Measurements from ENCODE around the gene MTERF4.

The MTERF4 gene

DNA sequence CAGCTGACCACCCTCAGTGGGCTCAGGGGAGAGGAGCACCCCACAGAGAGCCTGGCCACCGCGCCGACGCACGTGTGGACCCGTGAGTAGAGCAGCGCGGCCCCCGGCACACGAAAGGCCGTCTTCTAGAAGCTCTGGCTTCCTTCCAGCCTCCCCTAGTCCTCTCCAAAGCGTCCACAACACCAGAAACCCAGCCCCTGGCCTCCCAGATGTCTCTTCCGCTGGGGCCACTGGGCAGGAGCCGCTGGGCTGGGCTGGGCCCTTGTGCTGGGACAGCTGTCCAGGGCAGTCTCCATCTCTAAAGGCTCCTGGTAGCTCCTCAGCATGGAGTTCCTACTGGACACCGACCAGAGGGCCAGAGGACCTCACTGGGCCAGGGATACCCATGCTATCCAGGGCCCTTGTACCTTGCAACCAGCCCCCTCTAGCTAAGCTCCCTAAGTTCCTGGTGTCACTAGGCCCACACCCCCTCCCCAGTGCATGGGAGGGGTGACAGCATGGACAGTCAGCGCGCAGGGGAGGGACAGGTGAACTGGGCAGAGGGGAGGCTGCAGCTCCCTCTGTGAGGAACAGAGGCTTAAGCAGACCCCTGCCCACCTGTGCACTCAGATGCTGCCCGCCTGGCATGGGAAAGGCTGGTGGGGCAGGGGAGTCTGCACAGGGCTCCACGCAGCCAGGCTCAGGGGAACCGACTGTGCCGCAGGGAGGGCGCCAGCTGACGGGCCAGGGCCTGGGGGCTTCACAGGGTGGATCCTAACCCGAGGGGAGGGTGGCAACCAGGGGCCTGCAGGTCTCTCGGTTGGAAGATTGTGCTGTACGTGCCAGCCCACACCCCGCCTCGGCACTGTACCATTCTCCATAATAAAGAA lies 32.9 kb downstream of the MTERF4 start:
- DNase-seq = no peak

DNA sequence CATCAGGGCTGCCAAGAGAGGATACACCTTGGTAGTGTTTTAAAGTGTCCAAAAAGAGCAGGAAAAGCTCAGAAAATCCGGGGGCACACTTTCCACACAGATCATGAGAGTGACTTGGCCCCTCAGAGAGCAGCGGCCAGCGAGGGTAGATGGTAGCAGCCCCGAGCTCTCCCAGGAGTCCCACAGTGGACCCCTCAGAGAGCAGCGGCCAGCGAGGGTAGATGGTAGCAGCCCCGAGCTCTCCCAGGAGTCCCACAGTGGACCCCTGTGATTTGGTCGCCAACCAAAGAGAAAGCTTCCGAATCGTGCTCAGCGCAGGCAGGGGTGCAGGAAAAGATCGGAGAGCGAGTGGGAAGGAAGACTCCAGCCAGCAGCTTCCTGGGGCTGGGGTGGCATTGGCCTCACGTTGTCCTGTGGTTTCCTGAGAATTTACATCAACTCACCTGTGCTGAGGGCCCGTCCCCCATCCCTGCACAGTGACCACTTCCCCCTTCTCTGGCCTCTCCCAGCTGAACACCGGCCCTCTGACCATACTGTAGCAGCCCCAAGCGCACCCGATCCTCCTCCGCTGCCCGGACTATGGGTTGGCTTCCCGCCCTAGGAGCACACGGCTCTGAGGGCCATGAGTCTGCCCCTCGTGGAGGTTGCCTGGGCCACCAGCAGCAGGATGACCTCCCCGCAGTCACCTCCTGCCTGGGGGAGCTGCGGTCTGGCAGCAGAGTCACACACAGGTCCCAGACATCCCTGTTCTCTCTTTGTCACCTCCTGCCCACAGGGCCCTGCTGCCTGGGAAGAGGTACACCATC lies 33.7 kb downstream of the MTERF4 start:
- no peak for DNase-seq

DNA sequence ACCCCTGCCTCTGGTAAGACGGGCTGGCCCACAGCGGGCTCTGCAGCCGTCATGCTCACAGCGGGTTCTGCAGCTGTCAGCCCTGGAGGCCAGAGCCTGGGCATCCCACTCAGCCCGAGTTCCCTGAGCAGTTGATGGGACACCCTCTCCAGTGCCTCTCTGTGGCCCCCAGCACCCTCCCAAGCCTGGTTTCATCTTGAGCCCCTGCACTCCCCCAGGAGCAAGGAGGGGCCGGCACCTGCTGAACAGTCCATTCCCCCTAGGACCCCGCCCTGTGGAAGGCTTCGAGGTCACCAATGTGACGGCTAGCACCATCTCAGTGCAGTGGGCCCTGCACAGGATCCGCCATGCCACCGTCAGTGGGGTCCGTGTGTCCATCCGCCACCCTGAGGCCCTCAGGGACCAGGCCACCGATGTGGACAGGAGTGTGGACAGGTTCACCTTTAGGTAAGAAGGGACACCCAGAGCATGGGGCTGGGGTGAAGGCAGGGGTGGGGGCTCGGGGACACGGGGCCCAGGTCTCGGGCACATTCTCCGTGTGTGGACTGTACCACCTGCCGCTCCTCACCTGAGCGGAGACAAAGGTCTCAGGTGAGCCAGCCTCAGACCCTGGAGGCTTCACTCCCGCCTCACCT lies 34.5 kb downstream of the MTERF4 start:
- DNase-seq = no peak

DNA sequence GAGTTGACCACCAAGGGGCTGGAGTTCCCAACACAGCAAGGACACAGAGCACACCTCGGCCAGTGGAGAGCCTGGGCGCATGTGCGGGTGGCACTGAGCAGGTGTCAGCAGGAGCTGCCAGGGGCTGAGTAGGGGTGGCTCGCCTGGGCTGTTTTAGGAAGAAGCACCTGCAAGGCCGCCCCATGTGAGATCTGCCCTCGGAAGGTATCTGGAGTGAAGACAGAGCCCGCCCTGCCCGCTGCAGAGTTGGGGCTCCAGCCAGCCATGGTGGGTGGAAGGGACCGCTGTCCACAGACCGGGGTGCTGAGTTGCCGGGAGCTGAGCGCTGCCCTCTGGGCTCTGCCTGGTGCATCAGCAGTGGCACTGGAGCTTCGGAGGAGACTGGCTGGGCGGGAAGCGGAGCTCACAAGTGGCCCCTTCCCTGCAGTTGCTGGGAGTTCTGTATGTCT lies 35.2 kb downstream of the MTERF4 start:
- no peak for DNase-seq

DNA sequence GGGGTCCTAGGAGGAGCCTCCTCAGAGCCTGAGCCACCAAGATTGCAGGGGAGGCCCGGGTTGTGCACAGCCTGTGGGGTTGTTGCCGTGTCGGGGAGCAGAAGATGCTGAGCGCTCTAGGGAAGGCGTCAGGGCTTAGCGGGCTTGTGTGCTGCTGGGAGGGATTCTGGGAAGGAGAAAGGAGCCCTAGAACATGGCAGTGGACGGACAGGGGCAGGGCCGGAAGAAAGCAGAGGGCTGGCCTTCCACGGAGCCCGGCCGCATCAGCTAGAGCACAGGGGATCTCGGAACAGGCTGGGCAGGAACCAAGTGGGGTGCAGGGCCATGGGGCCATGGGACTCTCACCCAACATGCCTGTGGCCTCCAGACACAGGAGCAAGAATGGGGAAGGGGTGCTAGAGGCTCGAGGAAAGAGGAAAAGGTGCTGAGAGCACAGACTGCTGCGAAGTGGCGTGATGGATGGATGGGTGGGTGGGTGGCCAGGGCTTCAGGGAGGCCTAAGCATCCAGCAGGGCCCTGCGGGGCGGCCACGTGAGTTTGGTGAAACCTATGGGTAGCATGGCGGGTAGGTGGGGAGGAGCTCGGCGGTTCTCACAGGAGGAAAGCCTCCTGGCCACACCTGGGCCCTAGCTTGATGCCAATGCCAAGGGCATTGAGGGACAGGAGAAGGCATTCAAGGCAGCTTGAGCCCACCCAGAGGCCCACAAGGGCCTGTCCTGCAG lies 35.8 kb downstream of the MTERF4 start:
- DNase-seq = no peak

DNA sequence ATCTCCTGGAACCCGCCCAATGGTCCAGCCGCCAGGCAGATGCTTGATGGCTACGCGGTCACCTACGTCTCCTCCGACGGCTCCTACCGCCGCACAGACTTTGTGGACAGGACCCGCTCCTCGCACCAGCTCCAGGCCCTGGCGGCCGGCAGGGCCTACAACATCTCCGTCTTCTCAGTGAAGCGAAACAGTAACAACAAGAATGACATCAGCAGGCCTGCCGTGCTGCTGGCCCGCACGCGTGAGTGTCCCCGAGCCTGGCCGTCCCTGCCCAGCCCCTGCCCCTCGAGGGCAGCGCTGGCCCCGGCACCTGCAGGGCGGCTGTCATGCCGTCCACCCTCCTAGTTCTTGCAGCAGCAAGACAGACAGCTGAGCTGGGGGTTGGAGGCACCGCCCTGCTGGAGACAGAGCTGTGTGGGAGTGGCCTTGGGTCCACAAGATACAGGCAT lies 36.7 kb downstream of the MTERF4 start:
- no peak for DNase-seq

DNA sequence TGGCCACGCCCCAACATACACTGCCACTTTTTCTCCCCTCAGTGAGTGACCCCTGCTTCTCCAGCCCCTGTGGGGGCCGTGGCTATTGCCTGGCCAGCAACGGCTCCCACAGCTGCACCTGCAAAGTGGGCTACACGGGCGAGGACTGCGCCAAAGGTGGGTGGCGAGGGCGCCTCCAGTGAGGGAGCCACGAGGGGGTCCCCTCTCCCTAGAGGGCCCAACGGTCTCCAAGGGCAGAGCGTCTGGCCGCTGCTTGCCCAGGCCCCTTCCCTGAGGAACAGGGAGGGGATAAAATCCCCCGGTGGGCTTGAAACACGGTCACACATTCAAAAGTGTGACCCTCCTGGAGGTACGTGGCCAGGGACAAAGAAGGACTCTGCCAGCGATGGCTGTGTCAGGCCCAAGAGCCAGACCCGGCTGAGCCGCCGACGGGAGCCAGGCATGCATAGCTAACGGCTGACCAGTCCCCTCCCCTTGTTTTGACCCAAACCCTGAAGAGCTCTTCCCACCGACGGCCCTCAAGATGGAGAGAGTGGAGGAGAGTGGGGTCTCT lies 37.2 kb downstream of the MTERF4 start:
- no peak for DNase-seq

DNA sequence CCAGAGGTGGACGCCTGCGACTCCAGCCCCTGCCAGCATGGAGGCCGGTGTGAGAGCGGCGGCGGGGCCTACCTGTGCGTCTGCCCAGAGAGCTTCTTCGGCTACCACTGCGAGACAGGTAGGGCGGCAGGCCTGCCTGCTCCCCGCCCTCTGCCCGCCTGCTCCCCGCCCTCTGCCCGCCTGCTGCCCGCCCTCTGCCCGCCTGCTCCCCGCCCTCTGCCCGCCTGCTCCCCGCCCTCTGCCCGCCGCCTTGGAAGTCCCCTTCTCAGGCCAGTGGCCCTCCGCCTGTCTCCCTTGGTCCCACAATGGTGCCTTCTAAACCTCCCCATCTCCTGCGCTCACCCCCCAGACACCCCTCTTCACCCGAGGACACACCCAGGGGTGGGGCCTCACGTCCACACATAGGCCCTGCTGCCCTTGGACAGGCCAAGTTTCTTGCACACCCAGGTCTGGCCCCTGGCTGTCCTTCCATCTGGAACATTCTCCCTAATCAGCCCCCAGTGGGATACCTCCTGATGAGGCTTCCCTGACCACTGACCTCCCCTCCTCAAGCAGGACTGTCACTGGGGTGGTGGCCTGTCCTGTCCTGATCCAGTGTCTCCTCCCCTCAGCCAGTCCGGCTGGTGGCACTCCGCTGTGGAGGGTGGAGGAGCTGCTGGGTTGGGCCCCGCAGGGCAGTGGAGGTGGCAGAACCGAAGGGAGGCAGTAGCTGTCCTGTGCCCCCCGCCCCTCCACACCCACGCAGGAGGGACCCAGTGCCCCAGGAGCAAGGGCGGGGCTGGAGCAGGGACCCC lies 37.9 kb downstream of the MTERF4 start:
- DNase-seq = no peak

DNA sequence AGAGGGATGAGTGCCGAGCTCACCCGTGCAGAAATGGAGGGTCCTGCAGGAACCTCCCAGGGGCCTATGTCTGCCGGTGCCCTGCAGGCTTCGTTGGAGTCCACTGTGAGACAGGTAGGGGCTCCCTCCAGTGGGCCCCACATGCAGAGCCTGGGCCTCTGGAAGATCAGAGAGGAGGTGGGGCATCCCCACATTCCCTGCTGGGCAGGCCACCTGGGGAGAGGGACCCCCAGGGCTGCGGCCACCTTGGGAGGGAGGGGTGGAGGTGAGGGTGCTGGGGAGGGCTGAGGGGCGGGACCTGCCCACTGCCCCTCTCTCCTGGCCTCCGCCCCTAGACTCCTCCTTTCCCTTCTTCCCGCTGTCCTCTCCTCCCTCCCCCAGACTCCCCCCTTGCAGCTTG lies 38.5 kb downstream of the MTERF4 start:
- no peak for DNase-seq

DNA sequence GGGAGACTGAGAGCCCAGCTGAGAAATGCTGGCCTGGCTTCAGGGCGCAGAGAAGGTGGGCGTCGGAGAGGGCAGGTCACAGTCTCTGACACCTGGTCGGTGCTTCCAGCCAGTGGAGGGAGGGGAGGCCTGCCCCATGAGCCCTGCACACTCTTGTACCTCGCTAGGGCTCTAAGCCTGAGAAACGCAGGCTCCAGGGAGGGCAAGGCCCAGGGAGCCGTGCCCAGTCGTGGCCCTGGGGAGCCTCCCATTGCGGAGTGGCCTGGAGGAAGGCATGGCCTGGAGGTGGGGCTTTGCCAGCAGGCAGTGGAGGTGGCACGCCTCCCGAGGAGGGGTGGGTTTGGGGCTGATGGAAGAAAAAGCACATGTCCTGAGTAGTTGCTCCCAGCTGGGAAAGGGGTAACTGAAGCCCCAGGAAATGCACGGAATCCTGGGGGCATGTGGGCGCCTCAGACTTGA lies 39.0 kb downstream of the MTERF4 start:
- DNase-seq = no peak

DNA sequence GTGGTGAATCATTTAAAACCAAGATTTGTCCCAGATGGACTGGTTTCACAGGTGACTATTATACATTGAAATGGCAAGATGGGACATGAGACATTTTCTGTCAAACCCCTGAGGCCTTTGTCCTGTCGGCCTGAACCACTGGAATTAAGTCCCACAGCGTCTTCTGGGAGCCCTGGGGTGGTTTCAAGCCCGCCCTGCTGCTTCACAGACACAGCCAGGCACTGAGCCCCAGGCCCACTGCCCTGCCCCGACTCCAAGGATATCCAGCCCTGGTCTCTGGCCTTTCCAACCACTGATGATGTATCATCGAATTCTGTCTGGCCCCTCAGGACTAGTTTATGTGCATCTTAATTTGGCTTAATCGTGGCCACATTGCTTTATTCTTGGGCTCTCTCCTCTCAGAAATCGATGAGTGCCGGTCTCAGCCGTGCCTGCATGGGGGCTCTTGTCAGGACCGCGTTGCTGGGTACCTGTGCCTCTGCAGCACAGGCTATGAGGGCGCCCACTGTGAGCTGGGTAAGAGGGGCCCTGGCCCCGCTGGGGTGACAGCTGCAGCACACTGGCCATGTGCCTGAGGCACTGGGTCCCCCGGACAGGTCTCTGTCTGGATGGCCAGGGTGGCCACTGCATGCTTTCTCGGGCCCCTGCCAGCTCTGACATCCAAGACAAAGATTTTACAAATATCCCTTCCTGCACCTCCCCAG lies 39.5 kb downstream of the MTERF4 start:
- DNase-seq = no peak

DNA sequence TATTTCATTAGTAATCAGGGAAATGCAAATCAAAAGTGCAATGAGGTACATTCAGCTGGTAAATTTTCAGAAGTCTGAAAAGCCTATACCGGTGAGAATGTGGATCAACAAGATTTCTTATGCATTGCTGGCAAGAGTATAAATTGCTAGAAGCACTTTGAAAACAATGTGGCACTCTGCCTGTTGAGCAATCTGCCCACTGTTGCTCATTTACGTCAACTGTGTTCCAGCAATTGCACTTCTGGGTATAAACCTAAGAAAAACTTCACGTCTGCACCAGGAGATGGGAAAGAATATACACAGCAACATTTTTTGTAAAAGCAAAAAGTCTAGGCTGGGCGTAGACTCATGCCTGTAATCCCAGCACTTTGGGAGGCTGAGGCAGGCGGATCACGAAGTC lies 40.8 kb downstream of the MTERF4 start:
- DNase-seq = no peak

DNA sequence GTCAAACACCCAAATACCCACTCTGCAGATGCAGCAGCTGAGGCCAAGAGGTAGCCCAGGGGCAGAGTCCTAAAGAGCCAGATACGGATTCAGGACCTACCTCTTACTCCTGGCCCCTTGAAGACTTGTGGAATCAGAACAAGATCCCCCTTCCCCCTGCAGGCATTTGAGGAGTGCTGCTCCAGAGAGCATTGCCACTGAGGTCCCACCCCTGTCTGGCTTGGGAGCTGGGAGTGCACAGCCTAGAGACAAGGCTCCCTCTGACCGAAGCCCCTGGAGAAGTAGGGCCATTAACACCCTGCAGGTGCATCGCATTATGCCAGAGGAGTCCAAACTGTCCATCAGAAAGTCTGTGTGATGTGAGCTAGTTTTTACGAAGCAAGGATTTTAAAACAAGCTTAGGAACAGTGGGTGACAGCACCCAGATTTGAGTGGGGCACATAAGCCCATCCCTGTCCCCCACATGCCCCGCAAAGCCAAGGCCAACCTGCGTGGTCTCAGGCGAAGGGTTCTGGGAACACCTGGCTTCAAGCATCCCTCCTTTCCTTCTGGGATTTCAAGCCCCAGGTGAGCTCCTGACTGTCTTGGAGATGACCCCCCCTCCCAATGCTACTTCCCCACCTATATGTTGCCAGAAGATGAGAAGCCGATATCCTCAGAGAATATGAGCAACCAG lies 48.4 kb downstream of the MTERF4 start:
- no peak for DNase-seq

DNA sequence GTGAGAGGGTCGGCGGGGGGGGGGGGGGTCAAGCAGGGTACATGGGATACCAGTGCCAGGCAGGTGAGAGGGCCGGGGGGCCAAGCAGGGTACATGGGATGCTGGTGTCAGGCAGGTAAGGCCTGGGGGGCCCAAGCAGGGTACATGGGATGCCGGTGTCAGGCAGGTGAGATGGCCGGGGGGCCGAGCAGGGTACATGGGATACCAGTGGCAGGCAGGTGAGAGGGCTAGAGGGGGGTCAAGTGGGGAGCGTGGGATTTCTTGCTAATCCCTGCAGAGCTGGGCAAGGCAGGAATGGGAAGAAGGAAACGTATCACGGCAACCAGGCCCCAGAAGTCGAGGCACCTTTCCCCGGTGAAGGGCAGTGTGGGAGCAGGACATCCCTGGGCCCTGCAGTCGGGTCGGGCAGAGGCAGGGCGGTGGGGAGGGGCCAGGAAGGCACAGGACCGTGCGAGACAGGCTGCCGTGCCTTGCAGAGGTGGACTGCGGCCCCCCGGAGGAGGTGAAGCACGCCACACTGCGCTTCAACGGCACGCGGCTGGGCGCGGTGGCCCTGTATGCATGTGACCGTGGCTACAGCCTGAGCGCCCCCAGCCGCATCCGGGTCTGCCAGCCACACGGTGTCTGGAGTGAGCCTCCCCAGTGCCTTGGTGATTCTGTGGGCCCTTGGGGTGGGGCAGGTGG lies 49.3 kb downstream of the MTERF4 start:
- no peak for DNase-seq

DNA sequence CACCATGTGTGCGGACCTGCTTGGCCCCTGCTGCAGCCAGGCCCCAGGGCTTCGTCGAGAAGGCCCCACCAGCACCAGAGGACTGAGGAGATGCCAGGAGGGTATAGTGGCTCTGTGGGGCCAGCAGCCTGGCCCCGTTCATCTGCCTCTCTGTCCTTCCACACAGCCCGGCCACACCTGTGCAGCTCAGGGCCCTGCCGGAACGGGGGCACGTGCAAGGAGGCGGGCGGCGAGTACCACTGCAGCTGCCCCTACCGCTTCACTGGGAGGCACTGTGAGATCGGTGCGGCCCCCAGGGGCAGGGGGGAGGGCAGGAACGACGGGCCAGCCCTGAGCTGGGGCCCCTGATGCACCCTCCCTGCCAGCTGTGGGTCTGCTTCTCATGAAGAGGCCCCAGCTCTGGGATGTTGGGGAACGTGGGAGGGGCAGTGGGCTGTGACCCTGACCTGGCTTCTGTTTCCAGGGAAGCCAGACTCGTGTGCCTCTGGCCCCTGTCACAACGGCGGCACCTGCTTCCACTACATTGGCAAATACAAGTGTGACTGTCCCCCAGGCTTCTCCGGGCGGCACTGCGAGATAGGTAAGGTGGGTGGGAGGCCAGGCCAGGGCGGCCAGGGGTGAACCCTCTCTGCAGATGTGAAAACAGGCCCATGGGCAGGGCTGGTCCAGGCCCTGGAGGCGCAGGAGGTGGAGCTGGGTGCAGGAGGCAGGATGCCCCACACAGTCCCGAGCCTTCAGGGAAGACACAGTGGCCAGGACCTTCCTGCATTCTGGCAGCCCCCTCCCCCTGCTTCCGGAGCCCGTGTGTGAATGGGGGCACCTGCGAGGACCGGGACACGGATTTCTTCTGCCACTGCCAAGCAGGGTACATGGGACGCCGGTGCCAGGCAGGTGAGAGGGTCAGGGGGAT lies 50.3 kb downstream of the MTERF4 start:
- DNase-seq = no peak

DNA sequence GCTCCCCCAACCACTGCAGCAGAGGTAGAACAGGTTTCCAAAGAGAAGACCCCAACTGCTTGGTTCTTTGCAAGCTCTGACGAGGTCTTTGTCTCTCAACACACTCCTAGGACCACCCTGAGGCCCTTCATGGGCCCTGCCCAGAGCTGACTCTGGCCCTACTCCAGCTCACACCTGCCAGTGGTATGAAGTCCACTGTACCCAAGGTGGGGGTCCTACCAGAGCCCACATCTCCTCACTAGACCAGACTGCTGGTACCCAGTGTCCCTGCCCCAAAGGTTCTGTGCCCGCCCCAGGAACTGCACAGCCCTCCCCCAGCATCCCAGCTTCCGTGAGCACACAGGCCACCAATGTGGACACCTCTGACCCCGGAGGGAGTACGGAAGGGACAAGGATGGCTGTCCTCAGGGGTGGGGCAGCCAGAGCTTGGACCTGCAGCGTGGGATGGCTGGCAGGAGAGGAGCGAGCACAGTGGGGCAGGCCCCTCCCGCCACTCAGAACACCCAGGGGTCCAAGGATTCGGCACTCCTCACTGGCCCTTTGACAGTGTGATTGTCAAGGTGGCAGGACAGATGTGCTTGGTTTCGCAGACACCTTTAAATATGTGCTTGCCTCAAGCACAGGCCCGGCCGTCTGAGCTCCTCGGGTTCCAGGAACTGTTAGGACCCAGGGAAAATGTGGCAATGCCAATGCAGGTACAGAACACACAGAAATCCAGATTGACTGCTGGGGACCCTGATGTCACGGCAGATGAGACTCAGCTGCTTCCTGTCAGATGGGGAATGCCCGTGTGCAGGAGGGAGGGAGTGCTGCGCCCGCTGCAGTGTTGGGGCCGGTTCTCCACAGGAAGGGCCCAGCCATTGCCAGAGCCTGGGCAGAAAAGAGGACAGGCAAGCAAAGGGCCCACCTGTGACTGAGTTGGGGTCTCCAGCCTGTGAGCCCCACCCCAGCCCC lies 51.2 kb downstream of the MTERF4 start:
- no peak for DNase-seq

All from NCI-H1930 (cell line).